Neural cell (in vitro differentiated cells): ENCODE results near the gene SLC1A2. TPM values are rescaled to one million over a fixed set of nuclear protein-coding genes. Genes with fewer than 3 reads are reported as not detected.

Experiments used
- H2AFZ ChIP-seq: fragments of 200-600, 300-800 bp; sonication (generic), shearing (Covaris generic); 2 replicates; pipeline ENCODE4 v1.6.0; 2014; ENCODE audit warnings: low read depth, mild to moderate bottlenecking, antibody characterized with exemption, low read length, moderate library complexity
- H3F3A ChIP-seq: fragments of 200-600 bp; shearing (Covaris generic); 2 replicates; pipeline ENCODE4 v1.6.1; 2016; ENCODE audit warnings: mild to moderate bottlenecking, moderate library complexity, mixed read lengths, antibody characterized with exemption, low read length; ENCODE audit not compliant: insufficient read depth, poor library complexity, severe bottlenecking
- H3K27ac ChIP-seq: fragments of 200-600, 300-800 bp; sonication (generic), shearing (Covaris generic); 2 replicates; pipeline ENCODE4 v1.5.1; 2014; ENCODE audit warnings: mild to moderate bottlenecking, low read length, moderate library complexity
- H3K27me3 ChIP-seq: fragments of 300-800, 200-600 bp; sonication (generic), shearing (Covaris generic); 2 replicates; pipeline ENCODE4 v1.6.0; 2014; ENCODE audit warnings: mild to moderate bottlenecking, low read depth, low read length, moderate library complexity; ENCODE audit not compliant: insufficient read depth
- H3K36me3 ChIP-seq: fragments of 300-800, 200-600 bp; sonication (generic), shearing (Covaris generic); 2 replicates; pipeline ENCODE4 v1.5.1; 2014; ENCODE audit warnings: mild to moderate bottlenecking, antibody characterized with exemption, low read length, moderate library complexity; ENCODE audit not compliant: insufficient read depth
- H3K4me2 ChIP-seq: fragments of 300-800, 200-600 bp; sonication (generic), shearing (Covaris generic); 2 replicates; pipeline ENCODE4 v1.6.0; 2014; ENCODE audit warnings: mild to moderate bottlenecking, low read length
- H3K4me3 ChIP-seq: fragments of 300-800, 200-600 bp; sonication (generic), shearing (Covaris generic); 2 replicates; pipeline ENCODE4 v1.5.1; 2014; ENCODE audit warnings: mild to moderate bottlenecking, low read length, moderate library complexity
- H3K79me2 ChIP-seq: fragments of 200-600 bp; shearing (Covaris generic); replicated peaks from 2 replicates; pipeline ENCODE4 v1.6.0; 2014; ENCODE audit warnings: mild to moderate bottlenecking, low read length, moderate library complexity; ENCODE audit not compliant: insufficient read depth
- H3K9ac ChIP-seq: fragments of 300-800, 200-600 bp; sonication (generic), shearing (Covaris generic); 2 replicates; pipeline ENCODE4 v1.6.1; 2016; ENCODE audit warnings: mild to moderate bottlenecking, low read length, mixed read lengths
- H3K9me2 ChIP-seq: fragments of 200-600 bp; shearing (Covaris generic); 2 replicates; pipeline ENCODE4 v1.6.1; 2016; ENCODE audit warnings: mild to moderate bottlenecking, low read length, mixed read lengths; ENCODE audit not compliant: insufficient read depth
- H3K9me3 ChIP-seq: fragments of 200-600, 300-800 bp; sonication (generic), shearing (Covaris generic); 2 replicates; pipeline ENCODE4 v1.6.1; 2016; ENCODE audit warnings: mild to moderate bottlenecking, mixed run types, low read length, moderate library complexity, mixed read lengths
- H4K20me1 ChIP-seq: fragments of 200-600 bp; shearing (Covaris generic); 2 replicates; pipeline ENCODE4 v1.6.1; 2016; ENCODE audit warnings: mild to moderate bottlenecking, mixed run types; ENCODE audit not compliant: insufficient read depth
- CTCF ChIP-seq: fragments of 450-650 bp; IDR thresholded peaks from 2 replicates; pipeline ENCODE4 v1.5.1; 2014; ENCODE audit warnings: antibody characterized with exemption, mild to moderate bottlenecking, moderate library complexity; ENCODE audit not compliant: poor library complexity, severe bottlenecking
- EP300 ChIP-seq: fragments of 450-650 bp; conservative IDR thresholded peaks from 2 replicates; pipeline ENCODE4 v1.6.1; 2014; ENCODE audit warnings: antibody characterized with exemption, mild to moderate bottlenecking, moderate library complexity; ENCODE audit not compliant: poor library complexity, severe bottlenecking
- EZH2 ChIP-seq: fragments of 200-600, 300-800 bp; shearing (Covaris generic), sonication (generic); IDR thresholded peaks from 2 replicates; pipeline ENCODE4 v1.6.1; 2014; ENCODE audit warnings: antibody characterized with exemption, low read length, borderline replicate concordance, mild to moderate bottlenecking; ENCODE audit not compliant: insufficient read depth, poor library complexity, severe bottlenecking
- MXI1 ChIP-seq: fragments of 450-650 bp; conservative IDR thresholded peaks from 2 replicates; pipeline ENCODE4 v1.6.1; 2014; ENCODE audit warnings: antibody characterized with exemption, mild to moderate bottlenecking; ENCODE audit not compliant: poor library complexity, severe bottlenecking
- POLR2AphosphoS5 ChIP-seq: IDR thresholded peaks from 2 replicates; pipeline ENCODE4 v1.6.1; 2012
- RAD21 ChIP-seq: fragments of 450-650 bp; conservative IDR thresholded peaks from 2 replicates; pipeline ENCODE4 v1.6.1; 2014; ENCODE audit warnings: antibody characterized with exemption, mild to moderate bottlenecking, moderate library complexity
- REST ChIP-seq: IDR thresholded peaks from 2 replicates; pipeline ENCODE4 v1.6.1; 2012; ENCODE audit warnings: borderline replicate concordance
- SMC3 ChIP-seq: fragments of 450-650 bp; conservative IDR thresholded peaks from 2 replicates; pipeline ENCODE4 v1.6.1; 2014; ENCODE audit warnings: antibody characterized with exemption, mild to moderate bottlenecking, moderate library complexity; ENCODE audit not compliant: poor library complexity
- TAF1 ChIP-seq: IDR thresholded peaks from 2 replicates; pipeline ENCODE4 v1.6.1; 2012; ENCODE audit warnings: low read depth
- polyA plus RNA-seq: library from polyadenylated mRNA; depleted of rRNA; stranded (reverse); fragments of >200 nt; gene quantifications from 2 replicates; pipeline ENCODE4 v1.2.3, GENCODE V29; 2014

Gene SLC1A2
- polyA plus RNA-seq, 1 donor from 2014 or later, result 134 TPM

- H3K9me3 ChIP-seq, result no peaks in the 10 kb centered on the region
- H3K4me2 ChIP-seq, result no peak overlapping the region
- H3K9ac ChIP-seq, result no peak overlapping the region
- H2AFZ ChIP-seq, result no peak overlapping the region
- no peak for TF ChIP-seq POLR2AphosphoS5
- no peak for TF ChIP-seq CTCF
- no peak for TF ChIP-seq TAF1
- TF ChIP-seq SMC3, result no peak
- no peak for TF ChIP-seq EP300
- TF ChIP-seq MXI1, result no peak
- no peak for TF ChIP-seq REST
- H3F3A ChIP-seq, result no peaks in the 10 kb centered on the region
- H3K36me3 ChIP-seq, result no peaks in the 10 kb centered on the region
- no peaks in the 10 kb centered on the region for H3K27me3 ChIP-seq
- H3K27ac ChIP-seq, result no peak overlapping the region
- H3K4me3 ChIP-seq, result no peak overlapping the region
- no peaks in the 10 kb centered on the region for H3K79me2 ChIP-seq
- no peaks in the 10 kb centered on the region for H3K9me2 ChIP-seq
- no peaks in the 10 kb centered on the region for H4K20me1 ChIP-seq
Measured at GRCh38 chr11:35261197-35261596, 158.2 kb downstream of the SLC1A2 start.

GRCh38 chr11:35260342-35260985 lies 158.9 kb downstream of the SLC1A2 start:
- H2AFZ ChIP-seq, result no peak overlapping the region
- H3K27ac ChIP-seq, result no peak overlapping the region

More at GRCh38 chr11:35260342-35260985, 158.9 kb downstream of the SLC1A2 start:
- no peak overlapping the region for H3K4me2 ChIP-seq
- no peaks in the 10 kb centered on the region for H4K20me1 ChIP-seq
- no peak overlapping the region for H3K4me3 ChIP-seq
- H3K79me2 ChIP-seq, result no peaks in the 10 kb centered on the region
- no peak overlapping the region for H3K9ac ChIP-seq
- no peaks in the 10 kb centered on the region for H3K27me3 ChIP-seq
- no peaks in the 10 kb centered on the region for H3K9me2 ChIP-seq
- H3K9me3 ChIP-seq, result no peaks in the 10 kb centered on the region
- H3K36me3 ChIP-seq, result no peaks in the 10 kb centered on the region
- no peaks in the 10 kb centered on the region for H3F3A ChIP-seq
- TF ChIP-seq RAD21, result no peak
- no peak for TF ChIP-seq SMC3
- no peak for TF ChIP-seq EZH2
- no peak for TF ChIP-seq POLR2AphosphoS5
- no peak for TF ChIP-seq CTCF
- TF ChIP-seq MXI1, result no peak
- no peak for TF ChIP-seq TAF1
- TF ChIP-seq EP300, result no peak
- TF ChIP-seq REST, result no peak
